Smooth muscle cell of the brain vasculature (primary cell): ENCODE results near the gene CDC42EP5.

ENCODE experiments used
- DNase-seq: peaks from one replicate; pipeline ENCODE4 v3.0.0-alpha.2; 2012; ENCODE audit warnings: low read depth, low spot score

Gene CDC42EP5

GRCh38 chr19:54462655-54463530, 10.2 kb downstream of the CDC42EP5 start:
- DNase-seq, result no peak

- no peak for DNase-seq
These were observed 10.9 kb downstream of the CDC42EP5 start for GRCh38 chr19:54462047-54462654.

GRCh38 chr19:54461613-54462012, 11.5 kb downstream of the CDC42EP5 start:
- DNase-seq, result no peak

- no peak for DNase-seq
These were observed 11.9 kb downstream of the CDC42EP5 start for GRCh38 chr19:54461210-54461609.

GRCh38 chr19:54460230-54461005, 12.7 kb downstream of the CDC42EP5 start:
- DNase-seq, result no peak

GRCh38 chr19:54459282-54460229, 13.5 kb downstream of the CDC42EP5 start:
- DNase-seq, result no peak

- no peak for DNase-seq
These were observed 14.3 kb downstream of the CDC42EP5 start for GRCh38 chr19:54458648-54459281.

GRCh38 chr19:54457773-54458647, 15.1 kb downstream of the CDC42EP5 start:
- DNase-seq, result no peak

- DNase-seq, result no peak
These were observed 16.4 kb downstream of the CDC42EP5 start for GRCh38 chr19:54456423-54457373.

- no peak for DNase-seq
These were observed 17.2 kb downstream of the CDC42EP5 start for GRCh38 chr19:54455786-54456422.

GRCh38 chr19:54454781-54455675, 18.1 kb downstream of the CDC42EP5 start:
- no peak for DNase-seq

GRCh38 chr19:54453921-54454780, 18.9 kb downstream of the CDC42EP5 start:
- DNase-seq, result no peak

GRCh38 chr19:54452626-54453025, 20.5 kb downstream of the CDC42EP5 start:
- DNase-seq, result no peak

- DNase-seq, result no peak
These were observed 21.1 kb downstream of the CDC42EP5 start for GRCh38 chr19:54451997-54452396.

GRCh38 chr19:54451331-54451871, 21.7 kb downstream of the CDC42EP5 start:
- DNase-seq, result no peak

- no peak for DNase-seq
These were observed 23.4 kb downstream of the CDC42EP5 start for GRCh38 chr19:54449701-54450069.
